ENCODE data around the gene GRIA1. TPM values are rescaled to one million over a fixed set of nuclear protein-coding genes. Genes with fewer than 3 reads are reported as not detected.

Gene GRIA1
- total and polyA plus RNA-seq, 2 of the 13 experiments (the other 11 are each of a cell fraction or from before 2014, with no cell fraction given) = not detected

GRCh38 chr5:153700940-153701339 is 210.5 kb downstream of the GRIA1 start:
- DNase-seq (ENCODE audit: low spot score) (no peak), ATAC-seq (no peak), FAIRE-seq (no peak)
- no peak overlapping the region for H3K27ac ChIP-seq (ENCODE audit: extremely low read length, insufficient read depth, low read length)
- ChIA-PET POLR2A (no interaction called here), CTCF (ENCODE audit: low intra/inter-chr PET ratio, low total read pairs) (no interaction called here)
- BruUV-seq (replicated peaks) = no TSS peak
- no peaks in the 10 kb centered on the region for H4K20me1 ChIP-seq (ENCODE audit: insufficient read depth, low read length)
- no peaks in the 10 kb centered on the region for H3K79me2 ChIP-seq (ENCODE audit: insufficient read depth, low read length)
- H2AFZ ChIP-seq (ENCODE audit: low read length) = no peak overlapping the region
- no peaks in the 10 kb centered on the region for H3K4me1 ChIP-seq (ENCODE audit: insufficient read depth, low read length)
- H3K36me3 ChIP-seq (replicated peaks in 1 of 2; ENCODE audit: control insufficient read depth in 1 of 2, insufficient read depth in 2 of 2, low read length in 2 of 2) = no peaks in the 10 kb centered on the region
- H3K9me3 ChIP-seq (ENCODE audit: low read length) = no peaks in the 10 kb centered on the region
- no peaks in the 10 kb centered on the region for H3K27me3 ChIP-seq (ENCODE audit: control insufficient read depth in 1 of 2, insufficient read depth in 2 of 2, low read length in 2 of 2)
- in situ Hi-C loops (cut with HindIII; ENCODE audit: extremely low pct_ligation_motif_present, low pct_unique_long_range_greater_than_20kb) = no loop called here
- H3K4me3 ChIP-seq (replicated peaks in 1 of 3; ENCODE audit: insufficient read depth in 1 of 3, low read depth in 2 of 3, low read length in 3 of 3) = no peak overlapping the region
- H3K4me2 ChIP-seq (ENCODE audit: low read depth, low read length) = no peak overlapping the region
- H3K9ac ChIP-seq (ENCODE audit: insufficient read depth, low read depth, low read length) = no peak overlapping the region
- intact Hi-C loops (cut with micrococcal nuclease; ENCODE audit: unreplicated experiment) = no loop called here
- TF ChIP-seq KLF6 (CRISPR knock-in tag; IDR thresholded peaks at IDR 0.05) (no peak), XBP1 (CRISPR knock-in tag; IDR thresholded peaks at IDR 0.05) (no peak), ZNF33A (CRISPR knock-in tag; IDR thresholded peaks at IDR 0.05; ENCODE audit: borderline replicate concordance) (no peak), ZNF75D (CRISPR knock-in tag; IDR thresholded peaks at IDR 0.05; ENCODE audit: borderline replicate concordance) (no peak), PRMT3 (CRISPR knock-in tag; IDR thresholded peaks at IDR 0.05; ENCODE audit: borderline replicate concordance, low read depth) (no peak), ZNF710 (CRISPR knock-in tag; IDR thresholded peaks at IDR 0.05; ENCODE audit: borderline replicate concordance) (no peak), ISX (CRISPR knock-in tag; conservative IDR thresholded peaks at IDR 0.05) (no peak), ZBTB10 (CRISPR knock-in tag; IDR thresholded peaks at IDR 0.05; ENCODE audit: borderline replicate concordance) (no peak), PLRG1 (conservative IDR thresholded peaks at IDR 0.05) (no peak), ZNF646 (CRISPR knock-in tag; IDR thresholded peaks at IDR 0.05) (no peak), HNRNPUL1 (IDR thresholded peaks at IDR 0.05; ENCODE audit: low read depth, low read length) (no peak)
